GM20431 (cell line): ENCODE data around the gene DPPA4.
"Not testable (repeated sequence)": the region's sequence is repeated elsewhere in the genome, so short reads cannot be mapped to it uniquely, and the experiment has no call there.

ENCODE experiments used
- in situ Hi-C: fragments of 300-500 bp; cut with MseI, MboI; formaldehyde crosslinking; loops from one replicate; pipeline ENCODE4 v1.15.0; 2020; ENCODE audit warnings: low sequenced_read_pairs; ENCODE audit not compliant: unreplicated experiment

Gene DPPA4, protein sequence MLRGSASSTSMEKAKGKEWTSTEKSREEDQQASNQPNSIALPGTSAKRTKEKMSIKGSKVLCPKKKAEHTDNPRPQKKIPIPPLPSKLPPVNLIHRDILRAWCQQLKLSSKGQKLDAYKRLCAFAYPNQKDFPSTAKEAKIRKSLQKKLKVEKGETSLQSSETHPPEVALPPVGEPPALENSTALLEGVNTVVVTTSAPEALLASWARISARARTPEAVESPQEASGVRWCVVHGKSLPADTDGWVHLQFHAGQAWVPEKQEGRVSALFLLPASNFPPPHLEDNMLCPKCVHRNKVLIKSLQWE

DNA sequence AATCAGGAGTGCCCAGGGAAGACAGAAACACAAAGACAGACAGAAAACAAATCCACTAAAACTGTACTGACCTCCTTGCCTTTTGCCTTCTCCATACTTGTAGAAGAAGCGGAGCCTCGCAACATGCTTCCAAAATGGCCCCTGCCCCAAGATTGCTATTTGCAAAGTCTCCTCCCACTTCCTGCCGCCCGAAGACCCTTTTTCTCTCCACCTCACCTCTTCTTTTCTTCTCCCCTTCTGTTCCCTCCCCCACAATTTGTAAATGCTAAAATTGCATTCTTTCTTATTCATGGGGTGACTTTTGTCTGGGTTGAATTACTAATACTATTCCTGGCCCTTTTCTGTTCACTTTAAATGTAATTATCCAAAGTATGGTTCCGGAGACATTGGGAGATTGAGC, at the start of gene DPPA4:
TSS of gene DPPA4 (minus strand) at position 154 of the 400 bp plus-strand sequence. CDS start at position 125, 29 bp downstream.
- in situ Hi-C loops: no loop called here

DNA sequence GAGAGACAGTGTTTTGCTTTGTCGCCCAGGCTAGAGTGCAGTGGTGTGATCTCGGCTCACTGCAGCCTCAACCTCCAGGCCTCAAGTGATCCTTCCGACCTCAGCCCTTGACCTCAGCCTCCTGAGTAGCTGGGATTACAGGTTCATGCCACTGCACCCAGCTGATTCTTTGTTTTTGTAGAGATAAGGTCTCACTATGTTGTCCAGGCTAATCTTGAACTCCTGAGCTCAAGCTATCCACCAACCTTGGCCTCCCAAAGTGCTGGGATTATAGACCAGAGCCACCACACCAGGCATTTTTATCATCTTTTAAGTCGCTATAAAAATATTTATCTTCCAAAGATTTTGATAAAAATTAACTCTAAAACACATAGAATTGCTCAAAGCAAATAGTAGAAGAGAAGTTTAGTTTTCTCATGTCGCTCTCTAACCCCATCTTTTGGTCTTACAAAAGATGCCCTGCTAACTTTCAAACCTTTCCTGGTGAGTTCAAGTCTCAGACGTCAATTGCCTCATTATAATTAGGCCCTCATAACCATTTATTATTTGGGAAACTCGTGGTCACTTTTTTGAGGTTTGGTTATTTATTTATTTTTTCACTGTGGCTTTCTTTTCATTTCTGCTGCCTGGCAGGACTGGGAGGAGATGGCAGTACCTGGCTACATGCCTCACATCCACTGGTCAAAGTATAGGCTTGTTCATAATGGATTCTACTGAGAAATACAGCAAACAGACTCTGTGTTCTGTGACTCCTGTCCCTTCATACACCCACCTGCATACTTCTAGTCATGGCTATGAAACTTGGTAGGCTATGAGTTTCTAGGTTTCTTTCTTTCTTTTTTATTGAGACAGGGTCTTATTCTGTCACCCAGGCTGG, 48.3 kb upstream of the DPPA4 start:
- in situ Hi-C loops: no loop called here

DNA sequence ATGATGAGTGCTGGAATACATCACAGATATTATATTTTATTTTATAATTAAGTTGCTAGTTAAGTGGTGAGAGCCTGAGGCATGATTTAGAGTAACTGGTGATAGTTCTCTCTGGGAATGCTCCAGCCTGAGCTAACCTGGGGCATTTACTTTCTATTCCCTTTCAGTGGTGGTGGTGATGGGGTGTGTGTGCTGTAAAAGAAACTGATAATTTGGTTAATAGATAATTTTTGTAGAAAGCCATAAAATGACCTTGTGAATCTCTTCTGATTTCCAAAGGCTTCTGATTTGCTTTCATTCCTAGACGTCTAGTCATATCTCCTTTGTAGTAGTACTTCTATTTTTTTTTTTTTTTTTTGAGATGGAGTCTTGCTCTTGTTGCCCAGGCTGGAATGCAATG, 46.8 kb upstream of the DPPA4 start:
- in situ Hi-C loops: no loop called here

DNA sequence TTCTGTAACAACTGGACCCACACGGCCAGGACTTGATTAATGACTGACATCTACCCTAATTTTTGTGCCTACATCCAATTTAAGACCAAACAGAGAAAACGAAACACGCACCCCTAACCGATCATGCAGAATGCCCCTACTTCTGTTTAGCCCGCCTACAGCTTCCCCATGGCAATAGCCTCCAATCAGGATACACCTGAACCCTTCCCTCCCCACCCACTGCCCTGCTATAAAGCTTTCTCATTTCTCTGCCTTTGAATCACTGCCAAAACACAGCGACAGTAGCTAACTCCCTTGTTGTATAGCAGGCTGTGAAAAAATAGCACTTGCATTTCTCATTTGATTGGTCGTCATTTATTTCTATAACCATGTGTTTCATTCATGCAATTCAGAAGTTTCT, 45.2 kb upstream of the DPPA4 start:
- in situ Hi-C loops: no loop called here

DNA sequence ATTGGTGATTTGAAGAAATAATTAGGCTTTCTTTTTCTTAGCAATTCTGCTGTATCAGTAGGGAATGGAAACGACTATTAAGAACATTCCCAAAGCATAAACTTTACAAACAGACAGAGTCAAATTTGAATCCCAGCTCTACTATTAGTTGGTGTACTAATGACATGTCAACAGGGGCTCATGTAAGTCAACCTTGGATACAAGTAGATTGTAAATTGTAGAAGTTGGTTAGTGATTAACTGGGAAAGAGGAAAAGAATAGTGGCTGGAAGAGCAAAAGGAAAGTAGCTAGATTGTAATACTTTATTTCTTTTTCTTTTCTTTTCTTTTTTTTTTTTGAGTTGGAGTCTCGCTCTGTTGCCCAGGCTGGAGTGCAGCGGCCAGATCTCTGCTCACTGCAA, 38.6 kb upstream of the DPPA4 start:
- in situ Hi-C loops: no loop called here

DNA sequence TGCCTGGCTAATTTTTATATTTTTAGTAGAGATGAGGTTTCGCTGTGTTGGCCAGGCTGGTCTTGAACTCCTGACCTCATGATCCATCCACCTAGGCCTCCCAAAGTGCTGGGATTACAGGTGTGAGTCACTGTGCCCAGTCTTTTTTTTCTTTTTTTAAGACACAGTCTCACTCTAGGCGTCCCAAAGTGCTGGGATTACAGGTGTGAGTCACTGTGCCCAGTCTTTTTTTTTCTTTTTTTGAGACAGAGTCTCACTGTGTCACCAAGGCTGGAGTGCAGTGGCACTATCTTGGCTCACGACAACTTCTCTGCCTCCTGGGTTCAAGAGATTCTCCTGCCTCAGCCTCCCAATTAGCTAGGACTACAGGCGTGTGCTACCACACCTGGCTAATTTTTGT, 37.1 kb upstream of the DPPA4 start:
- in situ Hi-C loops: not testable (repeated sequence)

DNA sequence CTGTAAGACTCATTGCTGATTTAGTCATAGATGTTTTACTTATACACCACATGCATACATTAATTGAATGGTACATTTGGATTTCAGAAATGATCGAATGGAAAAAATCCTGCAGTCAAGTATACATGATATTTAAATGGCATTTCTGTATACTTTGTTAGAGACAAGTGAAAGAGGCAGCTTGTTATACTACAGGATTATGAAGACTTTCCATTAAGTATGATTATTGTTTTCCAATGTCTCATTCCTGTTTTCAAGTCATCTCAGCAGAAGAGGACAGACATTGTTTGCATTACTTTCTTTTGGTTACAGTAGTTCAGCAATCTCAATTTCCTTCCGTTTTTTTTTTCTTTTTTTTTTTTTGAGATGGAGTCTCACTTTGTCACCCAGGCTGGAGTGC, 36.6 kb upstream of the DPPA4 start:
- in situ Hi-C loops: no loop called here

DNA sequence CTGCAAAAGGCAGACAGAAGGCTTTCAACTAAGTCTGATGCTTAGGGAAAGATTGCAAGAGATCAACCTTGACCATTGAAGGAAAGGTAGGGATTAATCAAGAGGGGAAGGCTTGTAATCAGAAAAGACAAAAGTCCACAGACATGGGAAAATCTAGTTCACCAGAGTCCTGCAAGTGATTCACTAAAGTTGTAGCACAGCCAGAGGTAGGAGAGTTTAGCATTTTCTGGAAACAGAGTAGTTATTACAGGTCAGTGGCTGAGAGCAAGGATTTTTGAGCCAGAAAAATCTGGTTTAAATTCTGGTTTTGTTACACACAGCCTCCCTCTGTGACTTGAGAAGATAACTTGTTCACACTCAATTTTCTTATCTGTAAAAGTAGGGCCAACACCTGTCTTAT, 35.3 kb upstream of the DPPA4 start:
- in situ Hi-C loops: no loop called here

DNA sequence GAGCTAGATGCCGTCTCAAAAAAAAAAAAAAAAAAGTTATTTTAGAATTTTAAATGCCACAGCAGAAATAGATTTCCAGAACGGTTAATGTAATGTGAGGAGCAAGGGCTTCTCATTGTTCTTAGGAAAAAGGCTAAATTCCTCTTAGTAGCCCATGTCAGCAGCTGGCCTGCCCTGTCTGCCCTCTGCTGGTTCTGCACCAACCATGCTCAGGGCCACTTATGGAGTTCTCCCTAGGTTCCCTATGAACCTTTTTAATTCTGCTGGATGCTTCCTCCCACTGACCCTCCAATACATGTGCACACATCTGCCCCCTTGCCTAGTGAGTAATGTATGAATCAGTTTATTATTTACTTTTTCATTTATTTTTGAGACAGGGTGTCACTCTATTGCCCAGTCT, 32.2 kb upstream of the DPPA4 start:
- in situ Hi-C loops: no loop called here

DNA sequence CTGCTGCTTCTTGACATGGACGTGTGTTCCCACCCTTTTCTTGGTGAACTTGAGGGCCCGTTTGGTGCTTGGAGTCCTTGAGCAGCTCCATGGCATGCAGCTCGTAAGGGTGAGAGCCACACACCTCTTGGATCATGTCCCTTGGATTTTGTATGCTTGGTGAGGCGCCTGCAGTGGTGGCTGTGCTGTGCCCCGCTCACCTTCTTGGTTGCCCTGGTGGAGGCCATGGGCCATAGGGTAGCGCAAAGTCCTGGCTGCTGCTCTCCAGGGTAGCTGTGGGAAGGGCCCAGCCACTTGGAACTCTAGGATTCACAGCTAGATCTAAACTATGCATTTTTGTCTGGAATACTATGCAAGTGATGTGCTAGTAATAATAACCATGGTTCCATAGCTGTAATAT, 26.7 kb upstream of the DPPA4 start:
- in situ Hi-C loops: no loop called here

DNA sequence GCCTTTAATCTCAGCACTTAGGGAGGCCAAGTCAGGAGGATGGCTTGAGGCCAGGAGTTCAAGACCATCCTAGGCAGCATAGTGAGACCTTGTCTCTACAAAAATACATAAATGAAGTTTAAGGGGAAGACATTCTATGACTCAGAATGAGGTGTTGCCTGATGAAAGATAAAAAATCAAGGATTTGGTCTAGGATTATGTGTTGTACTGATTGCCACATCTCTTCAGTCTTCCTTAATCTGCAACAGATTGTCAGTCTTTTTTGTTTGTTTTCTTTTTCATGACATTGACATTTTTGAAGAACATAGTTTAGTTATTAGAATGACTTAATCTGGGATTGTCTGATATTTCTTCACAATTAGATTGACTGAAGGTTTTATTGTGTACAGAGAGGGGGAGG, 26.3 kb upstream of the DPPA4 start:
- in situ Hi-C loops: no loop called here

DNA sequence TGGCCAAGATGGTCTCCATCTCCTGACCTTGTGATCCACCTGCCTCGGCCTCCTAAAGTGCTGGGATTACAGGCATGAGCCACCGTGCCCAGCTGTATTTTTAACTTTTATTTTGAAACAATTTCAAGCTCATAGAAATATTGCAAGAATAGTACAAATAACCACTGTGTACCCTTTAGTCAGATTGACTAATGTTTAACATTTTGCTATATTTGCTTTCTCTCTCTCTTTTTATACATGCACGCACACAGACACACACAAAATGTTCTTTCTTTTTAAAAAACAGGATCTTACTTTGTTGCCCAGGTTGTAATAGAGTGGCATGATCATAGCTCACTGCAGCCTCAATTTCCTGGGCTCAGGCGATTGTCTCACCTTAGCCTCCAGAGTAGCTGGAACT, 25.5 kb upstream of the DPPA4 start:
- in situ Hi-C loops: no loop called here

DNA sequence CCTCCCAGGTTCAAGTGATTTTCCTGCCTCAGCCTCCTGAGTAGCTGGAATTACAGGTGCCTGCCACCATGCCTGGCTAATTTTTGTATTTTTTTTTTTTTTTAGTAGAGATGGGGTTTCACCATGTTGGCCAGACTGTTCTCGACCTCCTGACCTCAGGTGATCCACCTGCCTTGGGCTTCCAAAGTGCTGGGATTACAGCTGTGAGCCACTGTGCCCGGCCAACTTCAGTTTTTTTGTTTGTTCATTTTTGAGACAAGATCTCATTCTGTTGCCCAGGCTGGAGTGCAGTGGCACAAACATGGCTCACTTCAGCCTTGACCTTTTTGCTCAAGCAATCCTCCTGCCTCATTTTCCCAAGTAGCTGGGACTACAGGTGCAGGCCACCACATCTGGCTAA, 21.5 kb upstream of the DPPA4 start:
- in situ Hi-C loops: not testable (repeated sequence)

DNA sequence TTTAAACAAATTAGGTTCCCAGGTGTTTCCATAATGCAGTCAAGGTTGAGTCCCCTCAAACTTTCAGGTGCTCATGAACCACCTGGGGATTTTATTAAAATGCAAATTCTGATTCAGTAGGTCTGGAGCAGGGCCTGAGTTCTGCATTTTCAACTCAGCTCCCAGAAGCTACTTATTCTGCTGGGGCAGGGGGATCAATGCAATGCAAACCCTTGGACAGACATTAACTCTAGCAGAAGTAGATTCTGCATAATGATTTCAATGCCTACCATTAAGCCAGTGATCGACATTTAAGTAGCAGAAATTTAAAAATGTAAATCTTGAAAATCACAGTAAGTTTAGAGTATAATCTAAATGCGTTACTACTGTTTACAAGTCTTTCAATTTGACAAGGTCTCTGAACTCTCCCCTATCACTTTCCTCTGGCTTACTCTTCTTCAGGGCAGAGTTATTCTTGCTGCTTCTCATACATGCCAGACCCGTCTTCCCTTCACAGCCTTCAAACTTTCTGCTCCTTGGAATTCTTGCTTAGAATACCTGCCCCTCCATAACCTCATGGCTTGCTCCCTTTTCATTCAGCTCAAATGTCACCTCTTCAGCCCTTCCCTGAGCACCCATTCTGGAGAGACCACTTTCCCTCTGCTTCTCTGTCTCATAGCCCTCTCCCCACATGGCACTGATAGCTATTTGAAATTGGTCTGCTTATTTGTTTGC, 19.3 kb upstream of the DPPA4 start:
- in situ Hi-C loops: no loop called here

DNA sequence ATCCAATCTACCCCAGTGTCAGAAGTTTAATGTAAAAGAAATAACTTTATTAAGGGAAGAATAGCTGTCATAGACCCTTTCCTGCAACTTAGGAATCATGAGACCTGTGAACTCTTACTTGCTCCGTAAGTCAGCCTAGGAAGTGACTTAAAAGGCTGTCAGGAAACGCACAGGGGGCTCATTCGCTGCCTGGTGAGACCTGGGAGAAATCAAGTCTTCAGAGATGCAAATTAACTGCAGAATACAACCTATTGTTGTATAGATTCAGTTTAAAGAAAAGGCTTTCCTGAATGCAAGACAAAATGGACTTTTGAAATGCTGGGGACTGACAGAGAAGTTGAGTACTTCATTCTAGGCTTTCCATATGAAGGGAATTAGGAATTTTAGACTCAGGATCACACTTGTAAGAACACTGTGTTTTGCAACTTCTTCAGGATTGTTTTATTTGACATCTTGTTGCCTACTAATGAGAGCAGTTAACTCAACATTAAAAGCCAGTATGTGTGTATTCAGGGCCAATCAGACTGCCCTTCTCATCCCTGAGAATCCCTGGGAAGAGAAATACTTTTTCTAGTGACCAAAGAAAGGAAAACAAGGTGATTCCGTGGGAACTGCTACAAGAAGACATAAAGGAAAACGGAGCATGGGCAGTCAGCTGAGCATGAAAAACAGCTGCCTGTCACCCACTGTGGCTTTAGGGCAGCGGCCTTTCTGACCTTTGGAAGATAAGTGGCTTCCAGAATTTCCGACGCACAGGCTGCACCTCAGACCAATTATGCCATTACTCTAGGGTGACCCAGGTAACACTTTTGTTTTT, 18.5 kb upstream of the DPPA4 start:
- in situ Hi-C loops: no loop called here

DNA sequence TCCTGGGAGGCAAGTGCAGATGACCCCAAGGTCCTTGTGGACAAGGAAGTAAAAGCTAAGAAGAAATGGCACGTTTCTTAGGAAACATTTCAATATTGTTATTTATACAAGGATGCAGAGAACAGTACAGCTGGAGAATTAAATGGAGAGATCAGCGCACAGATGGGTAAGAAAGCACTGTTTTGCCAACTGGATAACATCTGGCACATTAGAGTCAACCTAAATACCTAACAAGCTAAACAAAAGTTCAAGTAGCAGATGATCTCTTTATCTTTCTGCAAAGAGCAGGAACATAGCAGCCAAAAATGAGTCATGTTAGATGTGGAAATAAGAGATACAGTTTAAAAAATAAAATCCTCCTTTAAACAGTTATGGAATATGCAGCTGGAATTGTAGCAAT, 15.7 kb upstream of the DPPA4 start:
- in situ Hi-C loops: no loop called here

DNA sequence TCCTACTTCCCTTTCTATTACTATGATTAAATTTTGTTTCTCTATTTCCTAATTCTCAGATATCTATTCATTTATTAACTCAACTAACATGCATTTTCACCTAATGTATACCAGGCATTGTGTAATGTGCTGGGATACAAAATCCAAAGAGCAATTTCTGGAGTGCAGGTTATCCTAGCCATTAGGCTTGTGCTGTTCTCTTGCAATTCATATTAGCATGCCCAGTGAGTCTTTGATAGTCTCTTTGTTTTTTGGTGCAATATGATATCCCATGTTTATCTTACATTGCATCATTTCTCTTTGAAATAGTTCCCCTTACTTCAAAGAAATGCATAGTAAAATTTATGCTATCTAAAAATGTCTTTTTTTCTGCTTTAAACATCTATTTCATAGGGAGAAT, 13.9 kb upstream of the DPPA4 start:
- in situ Hi-C loops: no loop called here

DNA sequence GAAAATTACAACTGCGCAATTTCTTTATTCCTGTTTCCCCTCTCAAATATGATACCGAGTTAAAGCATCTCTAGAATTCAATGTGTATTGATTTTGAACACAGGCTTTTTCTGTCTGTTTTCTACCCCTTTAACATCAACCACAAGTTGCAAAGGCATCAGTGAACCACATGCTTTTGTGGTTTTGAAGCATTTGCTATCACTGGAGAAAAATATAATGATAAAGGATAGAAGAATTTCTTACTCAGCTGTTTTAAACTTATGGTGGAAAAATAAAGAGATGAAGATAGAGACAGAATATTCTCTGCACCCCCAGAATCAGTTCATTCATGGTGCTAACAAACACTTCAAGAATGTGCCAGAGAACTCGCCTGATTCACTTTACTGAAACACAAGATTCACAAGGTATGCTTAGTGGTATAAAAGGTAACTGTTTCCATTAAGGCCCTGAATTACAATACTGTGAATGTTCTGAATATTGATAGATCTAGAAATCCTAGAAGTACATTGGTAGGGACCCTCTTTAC, 9.5 kb upstream of the DPPA4 start:
- in situ Hi-C loops: no loop called here

DNA sequence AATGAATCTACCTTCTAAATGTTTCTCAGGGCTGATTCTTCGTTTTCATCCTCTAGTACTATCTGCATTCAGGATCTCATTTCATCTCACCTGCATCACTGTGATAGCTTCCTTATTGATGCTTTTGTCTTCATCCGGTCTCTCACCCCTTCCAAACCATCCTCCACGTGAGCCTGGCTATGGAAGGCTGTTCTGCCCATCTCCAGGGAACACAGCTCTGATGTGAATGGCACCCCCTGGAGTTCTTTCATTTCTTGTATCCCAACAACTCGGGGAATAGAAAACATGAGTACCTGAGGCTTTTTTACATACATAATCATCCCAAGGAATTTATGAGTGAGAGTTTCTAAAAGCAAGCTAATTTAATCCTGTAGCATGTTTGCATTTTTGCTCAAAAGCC, 8.8 kb upstream of the DPPA4 start:
- in situ Hi-C loops: no loop called here
